Measurements from ENCODE around the gene ZMYND8.
"Not testable (repeated sequence)": the region's sequence is repeated elsewhere in the genome, so short reads cannot be mapped to it uniquely, and the experiment has no call there.

The ZMYND8 gene

DNA sequence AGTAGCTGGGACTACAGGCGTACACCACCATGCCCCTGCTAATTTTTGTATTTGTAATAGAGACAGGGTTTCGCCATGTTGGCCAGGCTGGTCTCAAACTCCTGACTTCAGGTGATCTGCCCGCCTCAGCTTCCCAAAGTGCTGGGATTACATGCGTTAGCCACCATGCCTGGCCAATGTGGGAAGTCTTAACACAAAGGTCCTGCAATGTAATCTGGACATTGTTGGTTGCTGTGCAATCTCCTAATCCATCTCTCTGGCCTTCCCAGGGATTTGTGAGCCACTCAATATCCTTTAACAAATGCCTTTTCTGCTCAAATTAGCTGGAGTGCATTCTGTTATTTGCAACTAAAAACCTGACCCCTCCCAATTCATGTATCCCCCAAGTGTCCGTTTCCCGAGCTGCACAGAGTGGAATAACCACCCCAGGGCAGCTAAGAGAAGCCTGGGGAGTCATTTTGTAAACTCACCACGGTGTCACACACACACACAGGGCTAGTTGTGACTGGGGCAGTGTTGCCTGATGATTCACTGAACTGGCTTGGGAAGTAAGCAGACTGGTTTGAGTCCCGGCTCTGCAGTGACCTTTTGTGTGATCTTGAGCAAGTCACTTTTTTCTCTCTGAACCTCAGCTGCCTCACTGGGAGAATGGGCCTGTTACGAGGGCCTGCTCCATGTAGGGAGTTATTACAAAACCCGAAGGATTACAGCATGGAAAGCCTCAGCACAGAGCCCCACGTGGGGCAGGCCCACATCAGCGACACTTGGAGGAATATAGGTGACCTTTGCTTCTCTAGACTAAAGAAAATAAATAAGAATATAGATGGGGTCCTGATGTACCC, 152.3 kb downstream of the ZMYND8 start:
- DNase-seq (ENCODE audit: low read depth in 2 of 2) = no peak

- no peak for DNase-seq (ENCODE audit: low read depth in 2 of 2)
Observed at GRCh38 chr20:47202733-47203667, 153.5 kb downstream of the ZMYND8 start.

DNA sequence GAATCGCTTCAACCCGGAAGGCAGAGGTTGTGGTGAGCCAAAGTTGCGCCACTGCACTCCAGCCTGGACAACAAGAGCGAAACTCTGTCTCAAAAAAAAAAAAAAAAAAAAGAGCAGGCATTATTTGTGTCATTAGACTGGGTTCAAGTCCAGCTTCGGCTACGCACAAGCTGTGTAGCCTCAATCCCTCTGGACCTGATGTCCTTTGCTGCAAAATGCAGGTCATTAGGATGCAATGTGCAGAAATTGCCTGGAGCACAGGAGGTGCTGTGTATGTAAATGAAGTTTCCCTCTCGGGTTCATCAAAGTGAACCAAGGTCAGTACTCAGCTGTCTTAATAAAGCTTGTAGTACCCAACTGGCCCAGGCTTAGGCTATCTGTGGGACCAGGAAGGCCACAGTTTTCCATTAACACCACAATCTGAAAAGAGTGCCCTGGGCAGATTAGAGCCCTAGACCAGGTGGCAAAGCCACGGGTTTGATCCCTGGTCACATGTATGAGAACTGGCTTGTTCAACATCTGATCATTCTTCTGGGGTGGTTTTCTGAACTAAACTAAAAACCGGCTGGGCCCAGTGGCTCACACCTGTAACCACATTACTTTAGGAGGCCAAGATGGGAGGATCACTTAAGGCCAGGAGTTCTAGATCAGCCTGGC, 155.3 kb downstream of the ZMYND8 start:
- DNase-seq (ENCODE audit: low read depth in 2 of 2) = no peak

DNA sequence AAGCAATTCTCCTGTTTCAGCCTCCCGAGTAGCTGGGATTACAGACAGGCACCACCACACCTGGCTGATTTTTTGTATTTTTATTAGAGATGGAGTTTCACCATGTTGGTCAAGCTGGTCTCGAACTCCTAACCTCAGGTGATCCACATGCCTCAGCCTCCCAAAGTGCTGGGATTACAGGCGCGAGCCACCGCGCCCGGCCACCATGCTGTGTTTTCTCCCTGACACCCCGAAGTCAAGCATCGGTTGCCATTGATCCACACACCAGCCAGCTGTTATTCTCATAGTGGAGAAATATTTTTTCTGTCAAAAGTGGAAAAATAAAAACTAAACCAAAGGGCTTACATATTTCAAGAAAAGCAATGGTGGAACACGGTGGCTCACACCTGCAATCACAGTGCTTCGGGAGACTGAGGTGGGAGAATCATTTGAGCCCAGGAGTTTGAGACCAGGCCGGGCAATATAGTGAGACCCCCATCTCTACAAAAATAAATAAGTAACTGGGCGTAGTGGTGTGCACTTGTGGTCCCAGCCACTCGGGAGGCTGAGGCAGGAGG, 157.4 kb downstream of the ZMYND8 start:
- no peak for DNase-seq (ENCODE audit: low read depth in 2 of 2)

- peak in 1 of 2 donors; percentile 12 for DNase-seq (ENCODE audit: low read depth in 2 of 2)
Observed at GRCh38 chr20:47198254-47198671, 158.2 kb downstream of the ZMYND8 start.

- DNase-seq (ENCODE audit: low read depth in 2 of 2) = peak; percentile 48 to 77
Observed at GRCh38 chr20:47196091-47197081, 160.1 kb downstream of the ZMYND8 start.

GRCh38 chr20:47195573-47195972, 160.9 kb downstream of the ZMYND8 start:
- DNase-seq (ENCODE audit: low read depth in 2 of 2) = no peak

DNA sequence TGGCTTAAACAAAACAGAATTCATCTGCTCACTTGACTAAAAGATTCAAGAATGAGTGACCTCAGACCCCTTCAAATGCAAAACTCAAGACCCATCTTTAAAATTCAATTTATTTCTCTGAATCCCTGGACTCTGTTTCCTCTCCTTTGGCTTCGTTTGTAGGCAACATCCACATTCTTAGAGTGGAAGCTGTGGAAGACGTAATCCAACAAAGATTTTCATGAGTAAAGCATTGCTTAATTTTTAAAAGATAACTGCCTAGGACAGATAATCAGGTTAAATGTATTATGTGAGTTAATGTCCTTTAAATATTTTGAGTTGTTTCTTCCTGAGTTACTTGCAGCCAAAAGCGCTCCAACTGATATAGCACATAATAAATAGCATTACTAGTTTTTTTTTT, 164.5 kb downstream of the ZMYND8 start:
- no peak for DNase-seq (ENCODE audit: low read depth in 2 of 2)

DNA sequence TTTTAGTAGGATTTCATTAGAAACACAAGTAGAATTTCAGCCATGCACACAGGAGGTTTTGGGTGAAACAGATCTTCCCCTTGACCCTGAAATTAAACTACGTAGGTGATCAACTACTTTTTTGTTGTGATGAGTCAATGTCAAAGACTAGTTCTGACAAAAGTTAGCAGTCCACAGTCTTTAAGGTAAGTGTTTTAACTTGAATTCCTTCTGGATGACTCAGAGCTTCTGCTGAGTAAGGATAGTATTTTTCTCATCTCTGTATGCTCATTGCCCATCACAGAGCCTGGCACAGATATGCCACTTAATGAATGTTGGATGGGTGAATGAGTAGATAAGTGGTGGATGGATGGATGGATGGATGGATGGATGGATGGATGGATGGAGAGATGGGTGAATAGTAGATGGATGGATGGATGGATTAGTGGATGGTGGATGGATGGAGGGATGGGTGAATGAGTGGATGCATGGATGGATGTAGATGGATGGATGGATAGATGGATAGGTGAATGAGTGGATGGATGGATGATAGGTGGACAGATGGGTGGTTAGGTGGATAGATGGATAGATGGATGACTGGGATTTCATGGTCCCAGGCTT, 165.3 kb downstream of the ZMYND8 start:
- DNase-seq (ENCODE audit: low read depth in 2 of 2) = no peak

- DNase-seq (ENCODE audit: low read depth in 2 of 2) = no peak
Observed at GRCh38 chr20:47189060-47189459, 167.4 kb downstream of the ZMYND8 start.

DNA sequence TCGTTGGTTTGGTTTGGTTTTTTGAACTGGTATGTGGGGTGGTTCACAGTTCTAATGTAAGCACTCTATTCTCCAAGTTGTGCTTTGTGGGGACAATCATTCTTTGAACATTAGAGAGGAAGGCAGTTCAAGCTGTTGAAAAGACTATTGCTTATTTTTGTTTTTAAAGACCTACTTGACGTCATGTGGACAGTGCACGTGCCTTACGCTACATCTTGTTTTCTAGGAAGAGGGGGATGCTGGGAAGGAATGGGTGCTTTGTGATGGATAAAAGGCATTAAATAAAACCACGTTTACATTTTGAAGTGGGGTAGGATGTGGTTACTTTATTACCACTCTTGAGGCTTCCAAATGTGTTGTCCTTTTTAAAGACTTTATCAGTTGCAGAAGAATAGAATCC, 168.0 kb downstream of the ZMYND8 start:
- no peak for DNase-seq (ENCODE audit: low read depth in 2 of 2)

DNA sequence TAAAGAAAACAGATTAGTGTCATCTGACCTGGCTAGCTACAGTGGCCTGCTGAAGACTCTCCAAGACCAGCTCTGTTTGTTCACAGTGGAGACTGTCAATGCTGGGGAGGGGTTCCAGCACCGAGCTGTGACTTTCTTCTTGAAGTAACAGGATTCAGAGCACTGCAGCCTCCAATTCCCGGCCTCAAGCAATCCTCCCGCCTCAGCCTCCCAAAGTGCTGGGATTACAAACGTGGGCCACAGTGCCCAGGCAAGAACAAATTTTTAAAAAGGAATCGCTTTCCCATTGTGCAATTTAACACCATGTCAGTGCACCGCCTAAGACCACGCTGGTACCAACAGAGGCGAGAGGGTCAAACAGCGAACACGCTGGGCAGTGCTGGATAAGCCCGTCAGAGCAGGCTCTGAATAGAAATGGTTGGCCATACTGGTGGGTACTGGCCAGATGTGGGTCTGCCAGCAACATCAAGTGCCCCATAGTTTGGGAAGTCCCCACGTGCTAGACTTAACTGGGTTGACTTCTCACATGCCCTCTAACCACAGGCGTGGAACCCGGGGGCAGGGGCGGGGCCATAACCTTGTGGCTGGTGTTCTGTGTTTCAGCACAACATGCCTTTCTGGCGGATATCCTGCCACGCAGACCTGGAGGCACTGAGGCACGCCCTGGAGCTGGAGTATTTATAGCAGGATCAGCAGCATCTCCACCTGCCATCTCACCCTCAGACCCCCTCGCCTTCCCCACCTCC, 168.9 kb downstream of the ZMYND8 start:
- no peak for DNase-seq (ENCODE audit: low read depth in 2 of 2)

DNA sequence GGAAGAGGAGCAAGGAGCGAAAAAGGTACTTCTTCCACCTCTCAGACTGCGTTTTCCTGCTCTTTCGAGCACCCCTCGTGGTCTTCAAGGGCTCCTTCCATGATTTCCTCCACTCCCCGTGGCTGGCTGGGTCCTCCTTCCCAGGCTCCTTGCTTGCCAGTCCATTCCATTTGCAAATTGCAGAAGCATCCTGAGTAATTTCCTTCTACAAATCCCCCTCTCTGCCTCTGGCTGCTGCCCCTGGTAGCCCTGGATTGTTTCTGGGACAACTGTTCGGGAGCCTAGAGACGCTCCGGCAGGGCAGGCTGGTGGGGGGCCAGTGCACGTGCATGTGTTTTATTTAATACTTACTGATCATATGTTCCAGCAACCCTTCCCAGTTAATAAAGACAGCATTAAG, 173.1 kb downstream of the ZMYND8 start:
- no peak for DNase-seq (ENCODE audit: low read depth in 2 of 2)

GRCh38 chr20:47181056-47181862, 175.2 kb downstream of the ZMYND8 start:
- DNase-seq (ENCODE audit: low read depth in 2 of 2) = no peak

DNA sequence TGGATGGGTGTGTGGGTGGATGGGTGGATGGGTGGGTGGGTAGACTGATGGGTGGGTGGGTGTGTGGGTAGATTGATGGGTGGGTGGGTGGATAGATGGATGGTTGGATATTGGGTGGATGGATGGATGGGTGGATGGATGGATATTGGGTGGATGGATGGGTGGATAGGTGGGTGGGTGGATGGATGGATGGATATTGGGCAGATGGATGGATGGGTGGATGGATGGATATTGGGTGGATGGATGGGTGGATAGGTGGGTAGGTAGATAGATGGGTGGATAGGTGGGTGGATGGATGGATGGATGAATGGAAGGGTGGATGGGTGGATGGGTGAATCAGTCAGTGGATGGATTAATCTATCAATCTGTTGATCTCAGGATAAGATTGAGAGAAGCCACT, 177.2 kb downstream of the ZMYND8 start:
- DNase-seq (ENCODE audit: low read depth in 2 of 2) = no peak

- DNase-seq (ENCODE audit: low read depth in 2 of 2) = no peak
Observed at GRCh38 chr20:47178851-47179250, 177.6 kb downstream of the ZMYND8 start.

GRCh38 chr20:47178277-47178676, 178.2 kb downstream of the ZMYND8 start:
- no peak for DNase-seq (ENCODE audit: low read depth in 2 of 2)

- not testable (repeated sequence) for DNase-seq (ENCODE audit: low read depth in 2 of 2)
Observed at GRCh38 chr20:47176217-47176616, 180.3 kb downstream of the ZMYND8 start.

DNA sequence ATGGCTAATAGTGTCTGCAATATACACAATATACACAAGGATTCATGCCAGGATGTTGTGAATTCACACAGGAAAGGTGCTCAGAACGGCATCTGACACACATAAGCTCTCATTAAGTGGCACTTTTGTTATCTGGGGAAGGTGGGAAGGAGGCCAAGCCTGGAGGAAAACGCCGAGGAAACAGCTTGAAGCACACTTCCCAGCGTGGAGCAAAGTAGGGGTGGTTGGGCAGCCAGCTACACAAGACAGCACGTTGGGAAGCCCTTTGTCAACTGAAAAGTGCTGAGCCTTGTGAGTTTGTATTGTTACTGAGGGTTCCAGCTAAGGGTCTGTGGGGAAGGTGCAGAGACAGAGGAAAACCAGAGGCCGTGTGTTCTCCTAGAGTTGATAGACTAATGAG, 181.0 kb downstream of the ZMYND8 start:
- no peak for DNase-seq (ENCODE audit: low read depth in 2 of 2)
